K562 (cell line): ENCODE measurements around the gene SPSB1. TPM values are rescaled to one million over a fixed set of nuclear protein-coding genes. Genes with fewer than 3 reads are reported as not detected.
A peak's percentile ranks its signal among the peaks of the same experiment; 100 is the strongest.

Experiments
- ATAC-seq: fragments of 200-7000 bp; cut with Tn5 transposase; 3 replicates; pipeline ENCODE4 v1.9.1; 2020; ENCODE audit warnings: moderate library complexity
- BruUV-seq: library from RNA; stranded (reverse); fragments of 400-500 nt; replicated peaks from 2 replicates; lab custom pipeline; 2021; lab: Mats Ljungman, UMichigan
- CTCF ChIA-PET: fragments of 300-600 bp; formaldehyde crosslinking; extraction: SDS; loops from one replicate; lab custom pipeline; 2021; ENCODE audit warnings: low intra/inter-chr PET ratio; lab: Yijun Ruan, JAX
- POLR2A ChIA-PET: fragments of 300-600, 350-650 bp; sonication (Branson Sonifier 250); formaldehyde crosslinking; extraction: SDS; loops from one replicate; lab custom pipeline; 2021; ENCODE audit warnings: antibody characterized with exemption, inconsistent platforms; lab: Yijun Ruan, JAX
- DNase-seq, 4 experiments: peaks; one replicate each; pipeline versions ENCODE4 v3.0.0 to v3.0.0-alpha.2; 2011 to 2018; ENCODE audit warnings: low spot score in 3 of 4, mixed read lengths in 3 of 4; ENCODE audit errors: extremely low read depth in 1 of 4
- FAIRE-seq: peaks from 2 replicates; lab custom pipeline; 2011; peaks lifted over from hg19 to GRCh38; lab: Jason Lieb, UNC
- H2AFZ ChIP-seq: 2 replicates; pipeline ENCODE4 v1.6.0; 2011; ENCODE audit warnings: low read depth, low read length, control low read depth, inconsistent platforms
- H3K27ac ChIP-seq: fragments of 200-600 bp; 3 replicates; pipeline ENCODE4 v1.8.0; 2011; ENCODE audit warnings: low read depth, mild to moderate bottlenecking, control low read depth, inconsistent platforms, low read length, moderate library complexity, mixed read lengths; ENCODE audit errors: extremely low read depth
- H3K27me3 ChIP-seq, 2 experiments: fragments of 300-600 bp in 1 of 2; 2 replicates in 1 of 2; 3 replicates in 1 of 2; pipeline versions ENCODE4 v1.6.0 to v1.8.0; 2011; ENCODE audit warnings: inconsistent platforms in 2 of 2, low read length in 2 of 2, mild to moderate bottlenecking in 1 of 2, mixed read lengths in 1 of 2, moderate library complexity in 1 of 2; ENCODE audit not compliant: control insufficient read depth in 2 of 2, insufficient read depth in 2 of 2
- H3K36me3 ChIP-seq: fragments of 300-600 bp; 3 replicates; pipeline ENCODE4 v1.8.0; 2011; ENCODE audit warnings: mild to moderate bottlenecking, low read length, inconsistent platforms; ENCODE audit not compliant: control insufficient read depth, insufficient read depth
- H3K4me1 ChIP-seq, 2 experiments: fragments of 200-600 bp in 1 of 2; replicated peaks in 1 of 2; 2 replicates in 1 of 2; 3 replicates in 1 of 2; pipeline versions ENCODE4 v1.5.1 to v1.8.0; 2011; ENCODE audit warnings: inconsistent platforms in 2 of 2, low read length in 2 of 2, mild to moderate bottlenecking in 1 of 2, mixed read lengths in 1 of 2, moderate library complexity in 1 of 2; ENCODE audit not compliant: control insufficient read depth in 2 of 2, insufficient read depth in 2 of 2
- H3K4me2 ChIP-seq: 2 replicates; pipeline ENCODE4 v1.6.1; 2011; ENCODE audit warnings: low read length, control low read depth, inconsistent platforms, mixed read lengths; ENCODE audit not compliant: insufficient read depth
- H3K4me3 ChIP-seq: fragments of 200-600 bp; sonication (generic), shearing (Covaris generic); 2 replicates; pipeline ENCODE4 v1.5.1; 2016; ENCODE audit warnings: control low read depth, inconsistent platforms
- H3K79me2 ChIP-seq: fragments of 200-600 bp; 3 replicates; pipeline ENCODE4 v1.8.0; 2011; ENCODE audit warnings: low read length, inconsistent platforms; ENCODE audit not compliant: control insufficient read depth, insufficient read depth
- H3K9ac ChIP-seq, 2 experiments: 2 replicates each; pipeline versions ENCODE4 v1.6.0 to v1.6.1; 2011; ENCODE audit warnings: low read depth in 2 of 2, low read length in 2 of 2, control low read depth in 1 of 2, inconsistent platforms in 1 of 2, mild to moderate bottlenecking in 1 of 2, mixed read lengths in 1 of 2; ENCODE audit not compliant: insufficient read depth in 1 of 2
- H3K9me1 ChIP-seq: one replicate; pipeline ENCODE4 v1.6.0; 2011; ENCODE audit warnings: inconsistent platforms, mild to moderate bottlenecking, low read length, moderate library complexity; ENCODE audit not compliant: control insufficient read depth, insufficient read depth
- H3K9me3 ChIP-seq: replicated peaks from 2 replicates; pipeline ENCODE4 v1.5.1; 2011; ENCODE audit warnings: low read depth, low read length, inconsistent platforms; ENCODE audit not compliant: control insufficient read depth, insufficient read depth
- H4K20me1 ChIP-seq: replicated peaks from 2 replicates; pipeline ENCODE4 v1.6.1; 2011; ENCODE audit warnings: low read length, inconsistent platforms, mixed read lengths; ENCODE audit not compliant: control insufficient read depth, insufficient read depth
- C11orf30 ChIP-seq: fragments of 450-650 bp; IDR thresholded peaks from 2 replicates; pipeline ENCODE4 v1.6.1; 2016; ENCODE audit warnings: low read depth, mild to moderate bottlenecking
- ELF4 ChIP-seq: fragments of 450-650 bp; formaldehyde crosslinking; IDR thresholded peaks from 2 replicates; pipeline ENCODE4 v1.4.0; 2022; ENCODE audit warnings: missing genetic modification characterization
- ETV6 ChIP-seq, 3 experiments: fragments of 150-350 bp in 1 of 3; sonication (generic) in 1 of 3; formaldehyde crosslinking in 1 of 3; IDR thresholded peaks; 2 replicates each; pipeline versions ENCODE4 v1.6.1 to v1.8.0; 2014 to 2022; ENCODE audit warnings: borderline replicate concordance in 2 of 3, low read depth in 2 of 3, antibody characterized with exemption in 1 of 3, low read length in 1 of 3, mild to moderate bottlenecking in 1 of 3, missing genetic modification reagents in 1 of 3
- FOSL1 ChIP-seq: fragments of 200-800 bp; sonication (Bioruptor generic); conservative IDR thresholded peaks from 2 replicates; pipeline ENCODE4 v1.6.1; 2016; ENCODE audit warnings: missing genetic modification characterization, missing compliant biosample characterization
- FUS ChIP-seq: fragments of 200-400 bp; formaldehyde crosslinking; optimal IDR thresholded peaks from 2 replicates; pipeline ENCODE3; 2017; ENCODE audit warnings: low read depth, low read length
- HDAC8 ChIP-seq: fragments of 450-650 bp; IDR thresholded peaks from 2 replicates; pipeline ENCODE4 v1.6.1; 2016; ENCODE audit warnings: mild to moderate bottlenecking, missing genetic modification characterization, moderate library complexity, missing compliant biosample characterization
- NBN ChIP-seq: fragments of 450-650 bp; IDR thresholded peaks from 2 replicates; pipeline ENCODE4 v1.6.1; 2016; ENCODE audit warnings: low read depth, mild to moderate bottlenecking
- NFE2 ChIP-seq: IDR thresholded peaks from 2 replicates; pipeline ENCODE4 v1.6.1; 2014; ENCODE audit warnings: antibody characterized with exemption, low read depth
- RCOR1 ChIP-seq, 2 experiments: IDR thresholded peaks; 2 replicates each; pipeline ENCODE4 v1.6.1; 2012; ENCODE audit warnings: low read depth in 2 of 2, low read length in 2 of 2, borderline replicate concordance in 1 of 2, improper control_type of control experiment in 1 of 2
- SIX5 ChIP-seq, 2 experiments: IDR thresholded peaks; 2 replicates each; pipeline ENCODE4 v1.6.1; 2011; ENCODE audit warnings: low read length in 2 of 2, borderline replicate concordance in 1 of 2, low read depth in 1 of 2, mild to moderate bottlenecking in 1 of 2, moderate library complexity in 1 of 2; ENCODE audit not compliant: insufficient read depth in 1 of 2
- SMARCA4 ChIP-seq: fragments of 450-650 bp; IDR thresholded peaks from 2 replicates; pipeline ENCODE4 v1.6.1; 2016
- YY1 ChIP-seq, 3 experiments: IDR thresholded peaks; 2 replicates each; pipeline ENCODE4 v1.6.1; 2011; ENCODE audit warnings: low read length in 2 of 3, mild to moderate bottlenecking in 2 of 3, moderate library complexity in 2 of 3, borderline replicate concordance in 1 of 3, control low read depth in 1 of 3, low read depth in 1 of 3; ENCODE audit not compliant: insufficient read depth in 3 of 3, insufficient replicate concordance in 2 of 3, control insufficient read depth in 1 of 3, insufficient read length in 1 of 3; ENCODE audit errors: extremely low read depth in 1 of 3
- ZNF316 ChIP-seq: fragments of 450-650 bp; IDR thresholded peaks from 2 replicates; pipeline ENCODE4 v1.6.1; 2016
- WGBS: fragments of 100-300 bp; shearing (Covaris generic); methylation state at CpG from one replicate; pipeline ENCODE4 v1.1.6; 2016; ENCODE audit warnings: low coverage, mixed read lengths; ENCODE audit not compliant: insufficient coverage; ENCODE audit errors: missing lambda C conversion rate; 5-methylcytosine and 5-hydroxymethylcytosine counted together
- in situ Hi-C: fragments of 300-500 bp; cut with MboI; formaldehyde crosslinking; loops from 4 replicates; pipeline ENCODE4 v1.15.0; 2018; ENCODE audit warnings: inconsistent platforms, mixed read lengths
- intact Hi-C: fragments of 100-400 bp; cut with micrococcal nuclease; formaldehyde crosslinking; loops from 2 replicates; pipeline ENCODE4 v1.14.2; 2022
- polyA plus RNA-seq, 8 experiments: library from polyadenylated mRNA; depleted of rRNA in 4 of 8; stranded (reverse) in 5 of 8; unstranded in 3 of 8; fragments of >200 nt; fragmentation: Nextera tagmentation in 2 of 8; fragmentation: Illumina TruSeq in 1 of 8; extraction: Ambion mirVana in 2 of 8; extraction: Trizol in 1 of 8; gene quantifications; 2 replicates each; pipeline versions ENCODE4 v1.2.1 to v1.2.3, GENCODE V29; 2011 to 2014; ENCODE audit warnings: inconsistent platforms in 1 of 8, missing spikeins in 1 of 8
- total RNA-seq, 7 experiments: library from RNA; depleted of rRNA in 6 of 7; stranded (reverse); fragments of >200 nt in 6 of 7; fragmentation: Illumina TruSeq in 2 of 7; extraction: Trizol in 2 of 7; gene quantifications; 2 replicates each; pipeline versions ENCODE4 v1.2.1 to v1.2.3, GENCODE V29; 2011 to 2021; ENCODE audit warnings: low replicate concordance in 1 of 7
- TF ChIP-seq, protein P1 (sequence below), 2 experiments: fragments of 150-350 bp in 1 of 2; IDR thresholded peaks; 2 replicates each; pipeline ENCODE4 v1.6.1; 2012 to 2016; ENCODE audit warnings: low read depth in 2 of 2, low read length in 2 of 2, mild to moderate bottlenecking in 1 of 2, moderate library complexity in 1 of 2
- TF ChIP-seq, protein P2 (sequence below), 2 experiments: fragments of 200-800 bp in 1 of 2; sonication (Bioruptor generic) in 1 of 2; sonication (generic) in 1 of 2; formaldehyde crosslinking in 1 of 2; IDR thresholded peaks in 1 of 2; conservative IDR thresholded peaks in 1 of 2; 2 replicates each; pipeline versions ENCODE4 v1.5.0 to v1.6.1; 2016 to 2020; ENCODE audit warnings: missing compliant biosample characterization in 1 of 2, missing genetic modification characterization in 1 of 2, missing genetic modification reagents in 1 of 2

Gene SPSB1
- total and polyA plus RNA-seq, 9 of the 15 experiments (the other 6 are each of a cell fraction or from before 2014, with no cell fraction given): 0.06 to 0.35 (median 0.14) TPM; not detected in 6

DNA sequence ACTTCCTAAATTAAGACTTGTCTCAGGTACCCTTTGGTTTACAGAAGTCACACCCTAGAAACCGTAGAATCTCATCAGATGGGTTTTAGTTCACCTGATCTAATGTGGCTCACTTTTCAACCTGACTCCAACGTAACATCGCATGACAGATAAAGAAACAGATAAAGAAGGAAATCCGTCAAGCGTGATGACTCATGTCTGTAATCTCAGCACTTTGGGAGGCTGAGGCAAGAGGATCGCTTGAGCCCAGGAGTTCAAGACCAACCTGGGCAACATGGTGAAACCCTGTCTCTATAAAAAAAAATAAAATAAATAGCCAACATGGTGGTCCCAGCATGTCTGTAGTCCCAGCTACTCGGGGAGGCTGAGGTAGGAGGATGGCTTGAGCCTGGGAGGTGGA lies 97.3 kb downstream of the SPSB1 start (continued):
- TF ChIP-seq SMARCA4 (peak; percentile 32; the same call in 1 of the 2 replicates), FOSL1 (tag) (peak; percentile 83), RCOR1 (IDR thresholded peaks at IDR 0.05; ENCODE audit: borderline replicate concordance in 1 of 2, low read depth in 2 of 2, low read length in 2 of 2) (peak in 1 of 2 experiments; percentile 44; a peak in 1 of 4 replicates)

DNA sequence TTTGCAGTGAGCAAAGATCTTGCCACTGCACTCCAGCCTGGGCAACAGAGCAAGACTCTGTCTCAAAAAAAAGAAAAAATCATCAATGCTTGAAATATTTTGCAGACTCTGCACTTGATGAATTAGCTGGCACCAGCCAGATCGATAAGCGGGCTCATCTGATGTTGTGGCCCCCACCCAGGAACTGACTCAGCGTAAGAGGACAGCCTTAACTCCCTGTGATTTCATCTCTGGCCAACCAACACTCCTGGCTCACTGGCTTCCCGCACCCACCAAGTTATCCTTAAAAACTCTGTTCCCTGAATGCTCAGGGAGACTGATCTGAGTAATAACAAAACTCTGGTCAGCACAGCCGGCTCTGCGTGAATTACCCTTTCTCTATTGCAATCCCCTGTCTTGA lies 98.9 kb downstream of the SPSB1 start:
- H3K9me1 ChIP-seq: no peaks in the 10 kb centered on the region
- POLR2A ChIA-PET: no interaction called here
- no peaks in the 10 kb centered on the region for H3K79me2 ChIP-seq
- no peak overlapping the region for H2AFZ ChIP-seq
- CTCF ChIA-PET: no interaction called here
- H3K9ac ChIP-seq: no peak overlapping the region
- no peak overlapping the region for H3K27ac ChIP-seq
- peaks cover 3% of the 10 kb centered on the region for H3K9me3 ChIP-seq
- peaks cover 41 to 76% of the 10 kb centered on the region in 2 experiments for H3K27me3 ChIP-seq
- intact Hi-C loops (no loop called here), in situ Hi-C loops (no loop called here)
- ATAC-seq (no peak), FAIRE-seq (no peak), DNase-seq (no peak)
- 0% methylated on average over 6 of the region's 6 CpGs for WGBS
- BruUV-seq: no TSS peak
- H3K36me3 ChIP-seq: no peaks in the 10 kb centered on the region
- 0 out of 2 replicates have a peak, but pooled peaks cover 3% of the 10 kb centered on the region for H4K20me1 ChIP-seq
- no peak overlapping the region for H3K4me3 ChIP-seq
- peaks cover 0 to 5% of the 10 kb centered on the region in 2 experiments; a peak in 3 of 5 replicates for H3K4me1 ChIP-seq
- H3K4me2 ChIP-seq: no peak overlapping the region
- TF ChIP-seq C11orf30: peak; percentile 46; the same call in 1 of the 2 replicates
- peak; percentile 36; the same call in 1 of the 2 replicates for TF ChIP-seq NFE2
- no peak for TF ChIP-seq NBN
- TF ChIP-seq ELF4 (CRISPR knock-in tag): no peak
- no peak for TF ChIP-seq ETV6 (IDR thresholded peaks at IDR 0.05; ENCODE audit: borderline replicate concordance in 1 of 2, low read depth in 2 of 2, low read length in 1 of 2)
- no peak for TF ChIP-seq ETV6 (CRISPR knock-in tag; IDR thresholded peaks at IDR 0.05; ENCODE audit: borderline replicate concordance)
- TF ChIP-seq YY1 (IDR thresholded peaks at IDR 0.05; ENCODE audit: borderline replicate concordance in 1 of 3, control insufficient read depth in 1 of 3, extremely low read depth in 1 of 3, insufficient read depth in 3 of 3, insufficient read length in 1 of 3, insufficient replicate concordance in 2 of 3, low read depth in 1 of 3, low read length in 2 of 3): no peak
- peak; percentile 18; the same call in 1 of the 2 replicates for TF ChIP-seq ZNF316
- TF ChIP-seq SIX5 (IDR thresholded peaks at IDR 0.05; ENCODE audit: borderline replicate concordance in 1 of 2, insufficient read depth in 1 of 2, low read depth in 1 of 2, low read length in 2 of 2): no peak
- TF ChIP-seq FOSL1 (tag): peak; percentile 64
- TF ChIP-seq, protein P1, sequence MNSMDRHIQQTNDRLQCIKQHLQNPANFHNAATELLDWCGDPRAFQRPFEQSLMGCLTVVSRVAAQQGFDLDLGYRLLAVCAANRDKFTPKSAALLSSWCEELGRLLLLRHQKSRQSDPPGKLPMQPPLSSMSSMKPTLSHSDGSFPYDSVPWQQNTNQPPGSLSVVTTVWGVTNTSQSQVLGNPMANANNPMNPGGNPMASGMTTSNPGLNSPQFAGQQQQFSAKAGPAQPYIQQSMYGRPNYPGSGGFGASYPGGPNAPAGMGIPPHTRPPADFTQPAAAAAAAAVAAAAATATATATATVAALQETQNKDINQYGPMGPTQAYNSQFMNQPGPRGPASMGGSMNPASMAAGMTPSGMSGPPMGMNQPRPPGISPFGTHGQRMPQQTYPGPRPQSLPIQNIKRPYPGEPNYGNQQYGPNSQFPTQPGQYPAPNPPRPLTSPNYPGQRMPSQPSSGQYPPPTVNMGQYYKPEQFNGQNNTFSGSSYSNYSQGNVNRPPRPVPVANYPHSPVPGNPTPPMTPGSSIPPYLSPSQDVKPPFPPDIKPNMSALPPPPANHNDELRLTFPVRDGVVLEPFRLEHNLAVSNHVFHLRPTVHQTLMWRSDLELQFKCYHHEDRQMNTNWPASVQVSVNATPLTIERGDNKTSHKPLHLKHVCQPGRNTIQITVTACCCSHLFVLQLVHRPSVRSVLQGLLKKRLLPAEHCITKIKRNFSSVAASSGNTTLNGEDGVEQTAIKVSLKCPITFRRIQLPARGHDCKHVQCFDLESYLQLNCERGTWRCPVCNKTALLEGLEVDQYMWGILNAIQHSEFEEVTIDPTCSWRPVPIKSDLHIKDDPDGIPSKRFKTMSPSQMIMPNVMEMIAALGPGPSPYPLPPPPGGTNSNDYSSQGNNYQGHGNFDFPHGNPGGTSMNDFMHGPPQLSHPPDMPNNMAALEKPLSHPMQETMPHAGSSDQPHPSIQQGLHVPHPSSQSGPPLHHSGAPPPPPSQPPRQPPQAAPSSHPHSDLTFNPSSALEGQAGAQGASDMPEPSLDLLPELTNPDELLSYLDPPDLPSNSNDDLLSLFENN (IDR thresholded peaks at IDR 0.05; ENCODE audit: low read depth in 2 of 2, low read length in 2 of 2): no peak
- TF ChIP-seq, protein P2, sequence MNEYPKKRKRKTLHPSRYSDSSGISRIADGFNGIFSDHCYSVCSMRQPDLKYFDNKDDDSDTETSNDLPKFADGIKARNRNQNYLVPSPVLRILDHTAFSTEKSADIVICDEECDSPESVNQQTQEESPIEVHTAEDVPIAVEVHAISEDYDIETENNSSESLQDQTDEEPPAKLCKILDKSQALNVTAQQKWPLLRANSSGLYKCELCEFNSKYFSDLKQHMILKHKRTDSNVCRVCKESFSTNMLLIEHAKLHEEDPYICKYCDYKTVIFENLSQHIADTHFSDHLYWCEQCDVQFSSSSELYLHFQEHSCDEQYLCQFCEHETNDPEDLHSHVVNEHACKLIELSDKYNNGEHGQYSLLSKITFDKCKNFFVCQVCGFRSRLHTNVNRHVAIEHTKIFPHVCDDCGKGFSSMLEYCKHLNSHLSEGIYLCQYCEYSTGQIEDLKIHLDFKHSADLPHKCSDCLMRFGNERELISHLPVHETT (CRISPR knock-in tag; conservative IDR thresholded peaks at IDR 0.05 in 1 of 2, IDR thresholded peaks at IDR 0.05 in 1 of 2): no peak
- TF ChIP-seq FUS: no peak
- TF ChIP-seq HDAC8: no peak
